H9 (cell line): ENCODE data around the gene CBR3. TPM values are rescaled to one million over a fixed set of nuclear protein-coding genes. Genes with fewer than 3 reads are reported as not detected.
A peak's percentile ranks its signal among the peaks of the same experiment; 100 is the strongest.

Source experiments
- DNase-seq: peaks from one replicate; pipeline ENCODE4 v3.0.0-alpha.2; 2017
- H2AFZ ChIP-seq: one replicate; pipeline ENCODE4 v1.6.1; 2013; ENCODE audit warnings: mild to moderate bottlenecking, low read length, control low read depth, moderate library complexity
- H2AK5ac ChIP-seq: 2 replicates; pipeline ENCODE4 v1.6.1; 2013; ENCODE audit warnings: low read length, control low read depth, mixed read lengths; ENCODE audit not compliant: insufficient read length
- H2BK120ac ChIP-seq: one replicate; pipeline ENCODE4 v1.6.1; 2013; ENCODE audit warnings: low read depth, mild to moderate bottlenecking, low read length, control low read depth, inconsistent platforms; ENCODE audit not compliant: poor library complexity, severe bottlenecking
- H2BK12ac ChIP-seq: 2 replicates; pipeline ENCODE4 v1.6.1; 2013; ENCODE audit warnings: low read length, control low read depth, mixed read lengths, low read depth; ENCODE audit not compliant: insufficient read length
- H2BK15ac ChIP-seq: 2 replicates; pipeline ENCODE4 v1.6.1; 2013; ENCODE audit warnings: low read depth, low read length, control low read depth
- H2BK20ac ChIP-seq: one replicate; pipeline ENCODE4 v1.6.1; 2013; ENCODE audit warnings: low read depth, mild to moderate bottlenecking, low read length, control low read depth, inconsistent platforms; ENCODE audit not compliant: poor library complexity, severe bottlenecking
- H2BK5ac ChIP-seq: 2 replicates; pipeline ENCODE4 v1.6.1; 2013; ENCODE audit warnings: low read length, control low read depth, mixed read lengths; ENCODE audit not compliant: insufficient read length
- H3K14ac ChIP-seq: 2 replicates; pipeline ENCODE4 v1.6.1; 2013; ENCODE audit warnings: low read length, control low read depth; ENCODE audit not compliant: insufficient read depth
- H3K18ac ChIP-seq: 2 replicates; pipeline ENCODE4 v1.6.1; 2013; ENCODE audit warnings: low read depth, mild to moderate bottlenecking, mixed read lengths, low read length, control low read depth; ENCODE audit not compliant: insufficient read length
- H3K23ac ChIP-seq: 2 replicates; pipeline ENCODE4 v1.6.1; 2013; ENCODE audit warnings: low read length, control low read depth, mixed read lengths, low read depth; ENCODE audit not compliant: insufficient read length
- H3K23me2 ChIP-seq: 2 replicates; pipeline ENCODE4 v1.6.1; 2013; ENCODE audit warnings: low read depth, mild to moderate bottlenecking, mixed read lengths, low read length, control low read depth; ENCODE audit not compliant: insufficient read length, poor library complexity, severe bottlenecking
- H3K27ac ChIP-seq: 2 replicates; pipeline ENCODE4 v1.5.1; 2013; ENCODE audit warnings: low read length, control low read depth, mixed read lengths, low read depth; ENCODE audit not compliant: insufficient read length
- H3K27me3 ChIP-seq: 2 replicates; pipeline ENCODE4 v1.6.1; 2013; ENCODE audit warnings: low read length, control low read depth, inconsistent platforms; ENCODE audit not compliant: insufficient read depth
- H3K4ac ChIP-seq: 2 replicates; pipeline ENCODE4 v1.6.1; 2013; ENCODE audit warnings: low read depth, mild to moderate bottlenecking, control low read depth, inconsistent platforms, low read length, moderate library complexity
- H3K4me1 ChIP-seq: 2 replicates; pipeline ENCODE4 v1.6.1; 2013; ENCODE audit warnings: low read length, control low read depth, inconsistent platforms; ENCODE audit not compliant: insufficient read depth
- H3K4me2 ChIP-seq: 2 replicates; pipeline ENCODE4 v1.6.1; 2013; ENCODE audit warnings: low read length, control low read depth, mixed read lengths; ENCODE audit not compliant: insufficient read length, insufficient read depth
- H3K56ac ChIP-seq: 2 replicates; pipeline ENCODE4 v1.6.1; 2013; ENCODE audit warnings: low read depth, mild to moderate bottlenecking, mixed read lengths, low read length, control low read depth; ENCODE audit not compliant: insufficient read length
- H3K79me1 ChIP-seq: 2 replicates; pipeline ENCODE4 v1.6.1; 2013; ENCODE audit warnings: low read depth, mild to moderate bottlenecking, moderate library complexity, low read length, control low read depth, inconsistent platforms; ENCODE audit not compliant: insufficient read depth, poor library complexity, severe bottlenecking
- H3K79me2 ChIP-seq: 2 replicates; pipeline ENCODE4 v1.6.1; 2013; ENCODE audit warnings: low read length, control low read depth, inconsistent platforms; ENCODE audit not compliant: insufficient read depth
- H3K9ac ChIP-seq: 2 replicates; pipeline ENCODE4 v1.6.1; 2013; ENCODE audit warnings: low read length, control low read depth, mixed read lengths; ENCODE audit not compliant: insufficient read length; ENCODE audit errors: extremely low read depth
- H3K9me3 ChIP-seq: one replicate; pipeline ENCODE4 v1.6.1; 2013; ENCODE audit warnings: low read depth, low read length, inconsistent platforms; ENCODE audit not compliant: control insufficient read depth
- H3T11ph ChIP-seq: one replicate; pipeline ENCODE4 v1.6.1; 2013; ENCODE audit warnings: mild to moderate bottlenecking, low read length, control low read depth, inconsistent platforms
- H4K20me1 ChIP-seq: one replicate; pipeline ENCODE4 v1.6.1; 2013; ENCODE audit not compliant: control insufficient read depth, insufficient read length, insufficient read depth
- H4K5ac ChIP-seq: 2 replicates; pipeline ENCODE4 v1.6.1; 2013; ENCODE audit warnings: low read depth, mild to moderate bottlenecking, mixed read lengths, low read length, control low read depth; ENCODE audit not compliant: insufficient read length
- H4K8ac ChIP-seq: replicated peaks from 2 replicates; pipeline ENCODE4 v1.6.1; 2013; ENCODE audit warnings: low read length, control low read depth, mixed read lengths, low read depth; ENCODE audit not compliant: insufficient read length
- H4K91ac ChIP-seq: 2 replicates; pipeline ENCODE4 v1.6.1; 2013; ENCODE audit warnings: low read depth, mild to moderate bottlenecking, moderate library complexity, mixed read lengths, low read length, control low read depth; ENCODE audit not compliant: insufficient read length
- H3K27ac Mint-ChIP-seq, 3 experiments: 2 replicates in 2 of 3; 3 replicates in 1 of 3; pipeline ENCODE4 v1.8.0; 2020 to 2021; ENCODE audit warnings: mixed read lengths in 3 of 3, mild to moderate bottlenecking in 1 of 3, moderate library complexity in 1 of 3
- H3K27me3 Mint-ChIP-seq: 2 replicates; pipeline ENCODE4 v1.8.0; 2021; ENCODE audit warnings: low read depth, mild to moderate bottlenecking, moderate library complexity, mixed read lengths
- H3K36me3 Mint-ChIP-seq, 3 experiments: 2 replicates in 2 of 3; 3 replicates in 1 of 3; pipeline ENCODE4 v1.8.0; 2020 to 2021; ENCODE audit warnings: low read depth in 3 of 3, mixed read lengths in 3 of 3; ENCODE audit not compliant: insufficient read depth in 1 of 3
- H3K4me1 Mint-ChIP-seq, 2 experiments: 2 replicates each; pipeline ENCODE4 v1.8.0; 2020; ENCODE audit warnings: mixed read lengths in 2 of 2
- H3K4me3 Mint-ChIP-seq, 2 experiments: 2 replicates in 1 of 2; 3 replicates in 1 of 2; pipeline ENCODE4 v1.8.0; 2020 to 2021; ENCODE audit warnings: mild to moderate bottlenecking in 2 of 2, mixed read lengths in 2 of 2, moderate library complexity in 1 of 2
- H3K9me3 Mint-ChIP-seq, 2 experiments: 2 replicates in 1 of 2; 3 replicates in 1 of 2; pipeline ENCODE4 v1.8.0; 2020; ENCODE audit warnings: mild to moderate bottlenecking in 2 of 2, mixed read lengths in 2 of 2, moderate library complexity in 1 of 2
- WGBS: extraction: QIAGEN DNeasy Blood & Tissue Kit; methylation state at CpG from one replicate; pipeline ENCODE4 v1.1.7; 2013; ENCODE audit warnings: missing lambda C conversion rate, low lambda C conversion rate, mixed read lengths; ENCODE audit not compliant: insufficient read length; ENCODE audit errors: extremely low coverage; 5-methylcytosine and 5-hydroxymethylcytosine counted together
- total RNA-seq: library from RNA; stranded (reverse); gene quantifications from 2 replicates; pipeline ENCODE4 v1.2.1, GENCODE V29; 2021
- TF ChIP-seq, protein P1 (sequence below): fragments of 200-600 bp; sonication (generic); conservative IDR thresholded peaks from 3 replicates; pipeline ENCODE4 v1.8.0; 2021; ENCODE audit warnings: antibody characterized with exemption, mild to moderate bottlenecking

The CBR3 gene
- total RNA-seq, 1 experiment from 2014 or later, result 2.4 TPM

DNA sequence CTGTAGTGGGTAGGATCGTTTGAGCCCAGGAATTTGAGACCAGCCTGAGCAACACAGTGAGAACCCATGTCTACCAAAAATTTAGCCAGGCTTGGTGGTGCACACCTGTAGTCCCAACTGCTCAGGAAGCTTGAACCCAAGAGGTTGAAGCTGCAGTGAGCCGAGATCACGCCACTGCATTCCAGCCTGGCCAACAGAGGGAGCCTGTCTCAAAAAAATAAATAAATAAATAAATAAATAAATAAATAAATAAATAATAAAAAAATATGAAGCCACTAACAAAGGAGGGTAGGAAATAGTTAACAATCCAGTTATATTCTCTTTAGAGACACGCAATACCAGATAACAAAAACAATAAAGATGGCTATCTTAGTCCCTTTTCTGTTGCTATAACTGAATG, 11.9 kb upstream of the CBR3 start:
- H2BK5ac ChIP-seq, result no peak overlapping the region
- no peak overlapping the region for H3K23ac ChIP-seq
- H3K9ac ChIP-seq, result no peak overlapping the region
- H3K27me3 ChIP-seq, result no peaks in the 10 kb centered on the region
- Mint-ChIP-seq H3K9me3 (no peaks in the 10 kb centered on the region), H3K36me3 (no peaks in the 10 kb centered on the region), H3K4me1 (peaks cover under 1 to 4% of the 10 kb centered on the region in 2 experiments; a peak in 3 of 4 replicates), H3K27me3 (no peaks in the 10 kb centered on the region), H3K4me3 (no peak overlapping the region), H3K27ac (no peak overlapping the region)
- no peak overlapping the region for H3K14ac ChIP-seq
- no peak overlapping the region for H3K4me2 ChIP-seq
- no peak overlapping the region for H3K56ac ChIP-seq
- H4K5ac ChIP-seq, result no peak overlapping the region
- no peaks in the 10 kb centered on the region for H3K4me1 ChIP-seq
- DNase-seq, result no peak
- H2BK120ac ChIP-seq, result no peak overlapping the region
- H2AFZ ChIP-seq, result no peak overlapping the region
- no peak overlapping the region for H4K91ac ChIP-seq
- H3K4ac ChIP-seq, result no peak overlapping the region
- H3K27ac ChIP-seq, result no peak overlapping the region
- no peaks in the 10 kb centered on the region for H4K20me1 ChIP-seq
- no peaks in the 10 kb centered on the region for H3K79me2 ChIP-seq
- H2BK20ac ChIP-seq, result no peak overlapping the region
- no peak overlapping the region for H3K18ac ChIP-seq
- H2AK5ac ChIP-seq, result no peak overlapping the region
- no peak overlapping the region for H3T11ph ChIP-seq
- no CpG with 5 or more reads among the region's 4 CpGs for WGBS
- H3K9me3 ChIP-seq, result no peaks in the 10 kb centered on the region
- no peak overlapping the region for H2BK12ac ChIP-seq
- no peaks in the 10 kb centered on the region for H3K79me1 ChIP-seq
- no peaks in the 10 kb centered on the region for H3K23me2 ChIP-seq
- TF ChIP-seq, protein P1, sequence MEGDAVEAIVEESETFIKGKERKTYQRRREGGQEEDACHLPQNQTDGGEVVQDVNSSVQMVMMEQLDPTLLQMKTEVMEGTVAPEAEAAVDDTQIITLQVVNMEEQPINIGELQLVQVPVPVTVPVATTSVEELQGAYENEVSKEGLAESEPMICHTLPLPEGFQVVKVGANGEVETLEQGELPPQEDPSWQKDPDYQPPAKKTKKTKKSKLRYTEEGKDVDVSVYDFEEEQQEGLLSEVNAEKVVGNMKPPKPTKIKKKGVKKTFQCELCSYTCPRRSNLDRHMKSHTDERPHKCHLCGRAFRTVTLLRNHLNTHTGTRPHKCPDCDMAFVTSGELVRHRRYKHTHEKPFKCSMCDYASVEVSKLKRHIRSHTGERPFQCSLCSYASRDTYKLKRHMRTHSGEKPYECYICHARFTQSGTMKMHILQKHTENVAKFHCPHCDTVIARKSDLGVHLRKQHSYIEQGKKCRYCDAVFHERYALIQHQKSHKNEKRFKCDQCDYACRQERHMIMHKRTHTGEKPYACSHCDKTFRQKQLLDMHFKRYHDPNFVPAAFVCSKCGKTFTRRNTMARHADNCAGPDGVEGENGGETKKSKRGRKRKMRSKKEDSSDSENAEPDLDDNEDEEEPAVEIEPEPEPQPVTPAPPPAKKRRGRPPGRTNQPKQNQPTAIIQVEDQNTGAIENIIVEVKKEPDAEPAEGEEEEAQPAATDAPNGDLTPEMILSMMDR, result peak; percentile 64
- no peak overlapping the region for H2BK15ac ChIP-seq
- H4K8ac ChIP-seq, result no peak overlapping the region
